ENCODE results near the gene C1orf141.

The C1orf141 gene

DNA sequence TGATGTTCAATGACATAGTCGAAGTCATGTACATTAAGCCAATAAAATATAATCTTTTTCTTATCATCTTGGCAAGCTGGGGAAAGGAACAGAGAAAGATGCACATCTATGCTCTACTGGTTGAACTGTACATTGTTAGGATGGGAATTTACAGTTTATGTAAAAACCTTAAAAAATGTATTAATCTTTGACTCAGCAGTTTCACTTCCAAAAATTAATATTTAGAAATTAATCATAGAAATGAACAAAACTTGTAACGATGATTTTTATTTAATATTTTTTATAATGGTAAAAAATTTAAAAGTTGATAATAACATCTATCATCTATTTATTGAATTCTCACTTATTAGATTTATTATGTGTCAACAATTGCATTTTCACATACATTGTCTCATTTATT is 5.7 kb upstream of the C1orf141 start:
- Histone ChIP-seq H3F3A (ENCODE audit: insufficient read depth, low read length) (no peaks in the 10 kb centered on the region), H4K20me1 (ENCODE audit: insufficient read depth, low read length) (no peaks in the 10 kb centered on the region), H3K4me2 (ENCODE audit: low read length) (no peak overlapping the region), H2AFZ (ENCODE audit: low read length) (no peak overlapping the region), H3K4me3 (ENCODE audit: low read depth, low read length, poor library complexity, severe bottlenecking) (no peak overlapping the region), H3K79me2 (ENCODE audit: insufficient read depth, low read length) (no peaks in the 10 kb centered on the region), H3K9me2 (ENCODE audit: low read depth, low read length) (no peaks in the 10 kb centered on the region), H3K4me1 (ENCODE audit: insufficient read depth, low read length, severe bottlenecking) (no peaks in the 10 kb centered on the region), H3K9ac (ENCODE audit: low read length) (no peak overlapping the region), H3K27me3 (ENCODE audit: insufficient read depth, low read length) (no peaks in the 10 kb centered on the region), H3K27ac (ENCODE audit: low read depth, low read length, poor library complexity, severe bottlenecking) (no peak overlapping the region), H3K9me3 (ENCODE audit: low read length) (no peaks in the 10 kb centered on the region), H3K36me3 (ENCODE audit: insufficient read depth, low read length) (no peaks in the 10 kb centered on the region)
- no peak for TF ChIP-seq EZH2 (IDR thresholded peaks at IDR 0.05; ENCODE audit: borderline replicate concordance, low read length)
- TF ChIP-seq, protein P1, sequence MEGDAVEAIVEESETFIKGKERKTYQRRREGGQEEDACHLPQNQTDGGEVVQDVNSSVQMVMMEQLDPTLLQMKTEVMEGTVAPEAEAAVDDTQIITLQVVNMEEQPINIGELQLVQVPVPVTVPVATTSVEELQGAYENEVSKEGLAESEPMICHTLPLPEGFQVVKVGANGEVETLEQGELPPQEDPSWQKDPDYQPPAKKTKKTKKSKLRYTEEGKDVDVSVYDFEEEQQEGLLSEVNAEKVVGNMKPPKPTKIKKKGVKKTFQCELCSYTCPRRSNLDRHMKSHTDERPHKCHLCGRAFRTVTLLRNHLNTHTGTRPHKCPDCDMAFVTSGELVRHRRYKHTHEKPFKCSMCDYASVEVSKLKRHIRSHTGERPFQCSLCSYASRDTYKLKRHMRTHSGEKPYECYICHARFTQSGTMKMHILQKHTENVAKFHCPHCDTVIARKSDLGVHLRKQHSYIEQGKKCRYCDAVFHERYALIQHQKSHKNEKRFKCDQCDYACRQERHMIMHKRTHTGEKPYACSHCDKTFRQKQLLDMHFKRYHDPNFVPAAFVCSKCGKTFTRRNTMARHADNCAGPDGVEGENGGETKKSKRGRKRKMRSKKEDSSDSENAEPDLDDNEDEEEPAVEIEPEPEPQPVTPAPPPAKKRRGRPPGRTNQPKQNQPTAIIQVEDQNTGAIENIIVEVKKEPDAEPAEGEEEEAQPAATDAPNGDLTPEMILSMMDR (IDR thresholded peaks at IDR 0.05; ENCODE audit: low read length): no peak

DNA sequence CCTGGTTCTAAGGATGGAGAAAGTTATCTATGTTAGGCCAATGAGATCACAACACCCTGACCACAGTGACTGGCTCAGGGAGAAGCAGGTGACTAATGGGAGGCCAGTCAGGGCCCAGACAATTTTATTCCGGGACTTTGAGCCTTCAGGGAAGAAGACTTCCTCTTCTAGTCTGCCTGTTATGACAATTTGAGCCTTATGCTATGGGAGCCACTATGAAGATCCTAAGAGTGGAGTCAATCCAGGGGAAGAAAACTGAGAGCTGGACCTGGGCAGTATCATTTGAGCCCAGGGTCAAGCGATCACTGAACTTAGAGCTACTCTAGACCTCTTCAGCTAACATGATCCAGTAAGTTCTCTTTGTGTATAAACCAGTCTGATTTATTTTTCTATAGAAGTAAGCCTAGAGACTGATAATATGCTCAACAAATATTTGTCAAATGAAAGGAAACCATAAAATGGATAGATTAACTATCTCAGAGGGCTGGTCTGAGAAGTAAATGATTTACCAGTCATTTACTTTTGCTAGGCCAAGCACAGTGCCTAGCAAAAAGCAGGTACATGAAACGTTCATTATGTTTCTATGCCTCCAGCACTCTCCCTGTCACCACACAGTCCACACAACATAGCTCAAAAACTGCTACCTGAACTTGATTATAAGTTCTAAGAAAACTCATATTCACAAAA is 4.2 kb upstream of the C1orf141 start:
- TF ChIP-seq EZH2 (IDR thresholded peaks at IDR 0.05; ENCODE audit: borderline replicate concordance, low read length): no peak
- TF ChIP-seq, protein P1 (IDR thresholded peaks at IDR 0.05; ENCODE audit: low read length): no peak
- no peak overlapping the region for H2AFZ ChIP-seq (ENCODE audit: low read length)
- no peak overlapping the region for H3K4me2 ChIP-seq (ENCODE audit: low read length)
- no peaks in the 10 kb centered on the region for H3K79me2 ChIP-seq (ENCODE audit: insufficient read depth, low read length)
- H3K9ac ChIP-seq (ENCODE audit: low read length): no peak overlapping the region
- no peaks in the 10 kb centered on the region for H4K20me1 ChIP-seq (ENCODE audit: insufficient read depth, low read length)
- H3K36me3 ChIP-seq (ENCODE audit: insufficient read depth, low read length): no peaks in the 10 kb centered on the region
- H3K27ac ChIP-seq (ENCODE audit: low read depth, low read length, poor library complexity, severe bottlenecking): no peak overlapping the region
- no peaks in the 10 kb centered on the region for H3K9me3 ChIP-seq (ENCODE audit: low read length)
- H3K4me1 ChIP-seq (ENCODE audit: insufficient read depth, low read length, severe bottlenecking): no peaks in the 10 kb centered on the region
- H3K9me2 ChIP-seq (ENCODE audit: low read depth, low read length): no peaks in the 10 kb centered on the region
- no peaks in the 10 kb centered on the region for H3K27me3 ChIP-seq (ENCODE audit: insufficient read depth, low read length)
- H3K4me3 ChIP-seq (ENCODE audit: low read depth, low read length, poor library complexity, severe bottlenecking): no peak overlapping the region
- H3F3A ChIP-seq (ENCODE audit: insufficient read depth, low read length): no peaks in the 10 kb centered on the region

DNA sequence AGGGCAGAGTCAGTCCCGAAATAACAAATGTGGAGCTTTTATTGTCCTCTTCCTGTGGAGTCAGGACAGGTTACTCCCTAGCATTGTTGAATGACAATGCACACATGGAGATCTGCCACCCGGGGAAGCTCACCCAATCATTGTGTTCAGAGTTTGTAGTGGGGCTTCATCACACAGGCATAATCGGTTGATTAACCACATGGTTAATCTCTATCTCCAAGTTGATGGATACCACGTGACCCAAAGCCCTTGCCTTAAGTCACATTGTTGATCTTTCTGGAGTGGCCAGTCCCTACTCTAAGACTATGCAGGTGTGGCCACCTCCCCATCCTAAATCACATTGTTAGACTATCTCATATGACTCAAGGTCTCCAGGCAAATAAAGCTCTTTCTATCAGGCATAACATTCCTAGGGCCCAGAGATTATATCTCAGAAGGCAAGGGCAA is 2.6 kb upstream of the C1orf141 start:
- no peaks in the 10 kb centered on the region for H3K36me3 ChIP-seq (ENCODE audit: insufficient read depth, low read length)
- H3F3A ChIP-seq (ENCODE audit: insufficient read depth, low read length): no peaks in the 10 kb centered on the region
- no peaks in the 10 kb centered on the region for H3K79me2 ChIP-seq (ENCODE audit: insufficient read depth, low read length)
- H3K9me3 ChIP-seq (ENCODE audit: low read length): no peaks in the 10 kb centered on the region
- H3K4me3 ChIP-seq (ENCODE audit: low read depth, low read length, poor library complexity, severe bottlenecking): no peak overlapping the region
- no peak overlapping the region for H3K27ac ChIP-seq (ENCODE audit: low read depth, low read length, poor library complexity, severe bottlenecking)
- no peak overlapping the region for H2AFZ ChIP-seq (ENCODE audit: low read length)
- no peak for TF ChIP-seq EZH2 (IDR thresholded peaks at IDR 0.05; ENCODE audit: borderline replicate concordance, low read length)
- TF ChIP-seq, protein P1 (IDR thresholded peaks at IDR 0.05; ENCODE audit: low read length): no peak
- no peak overlapping the region for H3K4me2 ChIP-seq (ENCODE audit: low read length)
- H3K4me1 ChIP-seq (ENCODE audit: insufficient read depth, low read length, severe bottlenecking): no peaks in the 10 kb centered on the region
- no peak overlapping the region for H3K9ac ChIP-seq (ENCODE audit: low read length)
- H3K27me3 ChIP-seq (ENCODE audit: insufficient read depth, low read length): no peaks in the 10 kb centered on the region
- H3K9me2 ChIP-seq (ENCODE audit: low read depth, low read length): no peaks in the 10 kb centered on the region
- no peaks in the 10 kb centered on the region for H4K20me1 ChIP-seq (ENCODE audit: insufficient read depth, low read length)
